ENCODE data around the gene ASPN. TPM values are rescaled to one million over a fixed set of nuclear protein-coding genes. Genes with fewer than 3 reads are reported as not detected.

The ASPN gene
- total and polyA plus RNA-seq, 2 experiments from 2014 or later, result 0.82 TPM; not detected in 1

GRCh38 chr9:92467041-92467440, 15.3 kb downstream of the ASPN start:
- H3K4me1 ChIP-seq (ENCODE audit: insufficient read depth), result no peaks in the 10 kb centered on the region
- no peaks in the 10 kb centered on the region for H3K36me3 Mint-ChIP-seq (ENCODE audit: low read depth)
- no peaks in the 10 kb centered on the region for H3K9me3 Mint-ChIP-seq

More at GRCh38 chr9:92467041-92467440, 15.3 kb downstream of the ASPN start:
- H3K9me2 ChIP-seq (ENCODE audit: insufficient read depth), result no peaks in the 10 kb centered on the region
- Mint-ChIP-seq H3K4me1 (no peaks in the 10 kb centered on the region), H3K27me3 (ENCODE audit: insufficient read depth, low read depth, poor library complexity) (peaks cover 2% of the 10 kb centered on the region), H3K4me3 (no peak overlapping the region), H3K27ac (no peak overlapping the region)
- H2AFZ ChIP-seq, result no peak overlapping the region
- no peak overlapping the region for H3K27ac ChIP-seq (ENCODE audit: low read depth)
- no peak for ATAC-seq
- TF ChIP-seq JUNB (IDR thresholded peaks at IDR 0.05; ENCODE audit: unreplicated experiment) (no peak), ZNF331 (CRISPR knock-in tag; IDR thresholded peaks at IDR 0.05; ENCODE audit: low read depth) (no peak), CREB1 (CRISPR knock-in tag; IDR thresholded peaks at IDR 0.05; ENCODE audit: low read depth) (no peak), POLR2AphosphoS5 (IDR thresholded peaks at IDR 0.05; ENCODE audit: low read depth) (no peak), REST (IDR thresholded peaks at IDR 0.05; ENCODE audit: unreplicated experiment) (no peak), STAT1 (IDR thresholded peaks at IDR 0.05; ENCODE audit: unreplicated experiment) (no peak), ZNF114 (CRISPR knock-in tag; IDR thresholded peaks at IDR 0.05) (no peak), CTCF (conservative IDR thresholded peaks at IDR 0.05; ENCODE audit: low read depth in 2 of 2) (no peak), ETS1 (IDR thresholded peaks at IDR 0.05) (no peak), EZH2 (IDR thresholded peaks at IDR 0.05; ENCODE audit: low read depth, unreplicated experiment) (no peak), EZH2phosphoT487 (IDR thresholded peaks at IDR 0.05; ENCODE audit: unreplicated experiment) (no peak), NANOG (IDR thresholded peaks at IDR 0.05; ENCODE audit: borderline replicate concordance) (no peak)
- TF ChIP-seq, protein P1, sequence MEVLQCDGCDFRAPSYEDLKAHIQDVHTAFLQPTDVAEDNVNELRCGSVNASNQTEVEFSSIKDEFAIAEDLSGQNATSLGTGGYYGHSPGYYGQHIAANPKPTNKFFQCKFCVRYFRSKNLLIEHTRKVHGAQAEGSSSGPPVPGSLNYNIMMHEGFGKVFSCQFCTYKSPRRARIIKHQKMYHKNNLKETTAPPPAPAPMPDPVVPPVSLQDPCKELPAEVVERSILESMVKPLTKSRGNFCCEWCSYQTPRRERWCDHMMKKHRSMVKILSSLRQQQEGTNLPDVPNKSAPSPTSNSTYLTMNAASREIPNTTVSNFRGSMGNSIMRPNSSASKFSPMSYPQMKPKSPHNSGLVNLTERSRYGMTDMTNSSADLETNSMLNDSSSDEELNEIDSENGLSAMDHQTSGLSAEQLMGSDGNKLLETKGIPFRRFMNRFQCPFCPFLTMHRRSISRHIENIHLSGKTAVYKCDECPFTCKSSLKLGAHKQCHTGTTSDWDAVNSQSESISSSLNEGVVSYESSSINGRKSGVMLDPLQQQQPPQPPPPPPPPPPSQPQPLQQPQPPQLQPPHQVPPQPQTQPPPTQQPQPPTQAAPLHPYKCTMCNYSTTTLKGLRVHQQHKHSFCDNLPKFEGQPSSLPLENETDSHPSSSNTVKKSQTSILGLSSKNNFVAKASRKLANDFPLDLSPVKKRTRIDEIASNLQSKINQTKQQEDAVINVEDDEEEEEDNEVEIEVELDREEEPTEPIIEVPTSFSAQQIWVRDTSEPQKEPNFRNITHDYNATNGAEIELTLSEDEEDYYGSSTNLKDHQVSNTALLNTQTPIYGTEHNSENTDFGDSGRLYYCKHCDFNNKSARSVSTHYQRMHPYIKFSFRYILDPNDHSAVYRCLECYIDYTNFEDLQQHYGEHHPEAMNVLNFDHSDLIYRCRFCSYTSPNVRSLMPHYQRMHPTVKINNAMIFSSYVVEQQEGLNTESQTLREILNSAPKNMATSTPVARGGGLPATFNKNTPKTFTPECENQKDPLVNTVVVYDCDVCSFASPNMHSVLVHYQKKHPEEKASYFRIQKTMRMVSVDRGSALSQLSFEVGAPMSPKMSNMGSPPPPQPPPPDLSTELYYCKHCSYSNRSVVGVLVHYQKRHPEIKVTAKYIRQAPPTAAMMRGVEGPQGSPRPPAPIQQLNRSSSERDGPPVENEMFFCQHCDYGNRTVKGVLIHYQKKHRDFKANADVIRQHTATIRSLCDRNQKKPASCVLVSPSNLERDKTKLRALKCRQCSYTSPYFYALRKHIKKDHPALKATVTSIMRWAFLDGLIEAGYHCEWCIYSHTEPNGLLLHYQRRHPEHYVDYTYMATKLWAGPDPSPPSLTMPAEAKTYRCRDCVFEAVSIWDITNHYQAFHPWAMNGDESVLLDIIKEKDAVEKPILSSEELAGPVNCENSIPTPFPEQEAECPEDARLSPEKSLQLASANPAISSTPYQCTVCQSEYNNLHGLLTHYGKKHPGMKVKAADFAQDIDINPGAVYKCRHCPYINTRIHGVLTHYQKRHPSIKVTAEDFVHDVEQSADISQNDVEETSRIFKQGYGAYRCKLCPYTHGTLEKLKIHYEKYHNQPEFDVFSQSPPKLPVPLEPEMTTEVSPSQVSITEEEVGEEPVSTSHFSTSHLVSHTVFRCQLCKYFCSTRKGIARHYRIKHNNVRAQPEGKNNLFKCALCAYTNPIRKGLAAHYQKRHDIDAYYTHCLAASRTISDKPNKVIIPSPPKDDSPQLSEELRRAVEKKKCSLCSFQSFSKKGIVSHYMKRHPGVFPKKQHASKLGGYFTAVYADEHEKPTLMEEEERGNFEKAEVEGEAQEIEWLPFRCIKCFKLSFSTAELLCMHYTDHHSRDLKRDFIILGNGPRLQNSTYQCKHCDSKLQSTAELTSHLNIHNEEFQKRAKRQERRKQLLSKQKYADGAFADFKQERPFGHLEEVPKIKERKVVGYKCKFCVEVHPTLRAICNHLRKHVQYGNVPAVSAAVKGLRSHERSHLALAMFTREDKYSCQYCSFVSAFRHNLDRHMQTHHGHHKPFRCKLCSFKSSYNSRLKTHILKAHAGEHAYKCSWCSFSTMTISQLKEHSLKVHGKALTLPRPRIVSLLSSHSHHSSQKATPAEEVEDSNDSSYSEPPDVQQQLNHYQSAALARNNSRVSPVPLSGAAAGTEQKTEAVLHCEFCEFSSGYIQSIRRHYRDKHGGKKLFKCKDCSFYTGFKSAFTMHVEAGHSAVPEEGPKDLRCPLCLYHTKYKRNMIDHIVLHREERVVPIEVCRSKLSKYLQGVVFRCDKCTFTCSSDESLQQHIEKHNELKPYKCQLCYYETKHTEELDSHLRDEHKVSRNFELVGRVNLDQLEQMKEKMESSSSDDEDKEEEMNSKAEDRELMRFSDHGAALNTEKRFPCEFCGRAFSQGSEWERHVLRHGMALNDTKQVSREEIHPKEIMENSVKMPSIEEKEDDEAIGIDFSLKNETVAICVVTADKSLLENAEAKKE (CRISPR knock-in tag; IDR thresholded peaks at IDR 0.05), result no peak
- H3K36me3 ChIP-seq (ENCODE audit: insufficient read depth), result no peaks in the 10 kb centered on the region
- H3F3A ChIP-seq (replicated peaks; ENCODE audit: low read depth), result no peaks in the 10 kb centered on the region
- no peaks in the 10 kb centered on the region for H3K79me2 ChIP-seq (replicated peaks; ENCODE audit: insufficient read depth)
- H3K27me3 ChIP-seq (ENCODE audit: insufficient read depth), result no peaks in the 10 kb centered on the region
- DNase-seq (ENCODE audit: low spot score), result no peak
- no peak overlapping the region for H3K4me3 ChIP-seq
- no peak overlapping the region for H3K4me2 ChIP-seq
- H4K20me1 ChIP-seq (replicated peaks; ENCODE audit: insufficient read depth), result no peaks in the 10 kb centered on the region; the same call in 1 of the 2 replicates

Measured in GM23338 (cell line).